GM13977 (cell line): ENCODE measurements around the gene OR4D11.
"Not testable (repeated sequence)": the region's sequence is repeated elsewhere in the genome, so short reads cannot be mapped to it uniquely, and the experiment has no call there.

ENCODE experiments used
- DNase-seq: peaks from one replicate; pipeline ENCODE4 v3.0.0; 2012; ENCODE audit warnings: low spot score
- in situ Hi-C: fragments of 300-500 bp; cut with MboI; formaldehyde crosslinking; loops from one replicate; pipeline ENCODE4 v1.12.0; 2022; ENCODE audit warnings: low sequenced_read_pairs, low pct_unique_long_range_greater_than_20kb, mixed read lengths, inconsistent platforms; ENCODE audit not compliant: unreplicated experiment
- TF ChIP-seq, protein P1 (sequence below): IDR thresholded peaks from 2 replicates; pipeline ENCODE4 v1.5.1; 2012; ENCODE audit warnings: mild to moderate bottlenecking, control low read depth; ENCODE audit not compliant: insufficient read depth; ENCODE audit errors: extremely low read depth, missing control alignments

OR4D11 gene

DNA sequence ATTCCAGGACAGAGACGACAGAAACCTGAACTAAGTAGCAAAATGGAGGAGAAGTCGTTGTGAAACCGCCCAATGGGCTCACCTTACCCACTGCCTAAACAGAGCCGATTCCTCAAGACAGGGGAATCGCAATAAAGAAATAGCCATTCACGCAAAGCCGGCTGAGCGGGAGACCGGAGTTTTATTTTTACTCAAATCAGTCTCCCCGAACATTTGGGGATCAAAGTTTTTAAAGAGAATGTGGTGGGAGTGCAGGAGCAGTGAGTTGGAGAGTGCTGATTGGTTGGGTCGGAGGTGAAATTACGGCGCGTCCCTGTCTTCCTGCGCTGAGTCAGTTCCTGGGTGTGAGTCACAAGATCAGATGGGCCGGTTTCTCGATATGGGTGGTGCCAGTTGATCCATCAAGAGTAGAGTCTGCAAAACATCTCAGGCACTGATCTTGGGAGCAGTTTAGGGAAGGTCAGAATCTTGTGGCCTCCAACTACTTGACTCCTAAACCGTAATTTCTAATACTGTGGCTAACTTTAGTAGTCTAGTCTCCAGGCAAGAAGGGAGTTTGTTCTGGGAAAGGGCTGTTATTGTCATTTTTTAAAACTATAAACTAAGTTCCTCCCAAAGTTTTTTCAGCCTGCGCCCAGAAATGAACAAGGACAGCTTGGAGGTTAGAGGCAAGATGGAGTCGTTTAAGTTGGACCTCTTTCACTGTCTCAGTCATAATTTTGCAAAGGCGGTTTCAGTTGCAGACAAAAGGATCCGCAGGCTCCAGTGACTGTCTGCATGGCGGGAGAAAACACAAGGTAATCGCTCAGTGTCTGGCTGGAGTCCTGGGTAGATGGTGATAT, 42.0 kb downstream of the OR4D11 start:
- TF ChIP-seq, protein P1, sequence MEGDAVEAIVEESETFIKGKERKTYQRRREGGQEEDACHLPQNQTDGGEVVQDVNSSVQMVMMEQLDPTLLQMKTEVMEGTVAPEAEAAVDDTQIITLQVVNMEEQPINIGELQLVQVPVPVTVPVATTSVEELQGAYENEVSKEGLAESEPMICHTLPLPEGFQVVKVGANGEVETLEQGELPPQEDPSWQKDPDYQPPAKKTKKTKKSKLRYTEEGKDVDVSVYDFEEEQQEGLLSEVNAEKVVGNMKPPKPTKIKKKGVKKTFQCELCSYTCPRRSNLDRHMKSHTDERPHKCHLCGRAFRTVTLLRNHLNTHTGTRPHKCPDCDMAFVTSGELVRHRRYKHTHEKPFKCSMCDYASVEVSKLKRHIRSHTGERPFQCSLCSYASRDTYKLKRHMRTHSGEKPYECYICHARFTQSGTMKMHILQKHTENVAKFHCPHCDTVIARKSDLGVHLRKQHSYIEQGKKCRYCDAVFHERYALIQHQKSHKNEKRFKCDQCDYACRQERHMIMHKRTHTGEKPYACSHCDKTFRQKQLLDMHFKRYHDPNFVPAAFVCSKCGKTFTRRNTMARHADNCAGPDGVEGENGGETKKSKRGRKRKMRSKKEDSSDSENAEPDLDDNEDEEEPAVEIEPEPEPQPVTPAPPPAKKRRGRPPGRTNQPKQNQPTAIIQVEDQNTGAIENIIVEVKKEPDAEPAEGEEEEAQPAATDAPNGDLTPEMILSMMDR = no peak
- DNase-seq = no peak

DNA sequence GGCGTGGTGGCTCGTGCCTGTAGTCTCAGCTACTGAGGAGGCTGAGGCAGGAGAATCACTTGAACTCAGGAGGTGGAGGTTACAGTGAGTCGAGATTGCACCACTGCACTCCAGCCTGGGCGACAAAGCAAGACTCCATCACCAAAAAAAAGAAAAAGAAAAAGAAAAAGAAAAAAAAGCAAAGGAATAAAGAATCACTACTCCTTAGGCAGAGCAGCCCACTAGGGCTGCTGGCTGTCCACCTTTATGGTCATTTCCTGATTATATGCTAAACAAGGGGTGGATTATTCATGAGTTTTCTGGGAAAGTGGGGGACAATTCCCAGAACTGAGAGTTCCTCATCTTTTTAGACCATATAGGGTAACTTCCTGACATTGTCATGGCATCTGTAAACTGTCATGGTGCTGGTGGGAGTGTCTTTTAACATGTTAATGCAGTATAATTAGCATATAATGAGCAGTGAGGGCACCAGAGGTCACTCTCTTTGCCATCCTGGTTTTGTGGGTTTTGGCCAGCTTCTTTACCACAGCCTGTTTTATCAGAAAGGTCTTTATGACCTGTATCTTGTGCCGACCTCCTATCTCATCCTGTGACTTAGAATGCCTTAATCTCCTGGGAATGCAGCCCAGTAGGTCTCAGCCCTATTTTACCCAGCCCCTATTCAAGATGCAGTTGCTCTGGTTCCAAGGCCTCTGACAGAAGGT, 44.4 kb downstream of the OR4D11 start:
- DNase-seq, in situ Hi-C loops: not testable (repeated sequence)

More for the DNA sequence above, 42.0 kb downstream of the OR4D11 start:
- in situ Hi-C loops = no loop called here

DNA sequence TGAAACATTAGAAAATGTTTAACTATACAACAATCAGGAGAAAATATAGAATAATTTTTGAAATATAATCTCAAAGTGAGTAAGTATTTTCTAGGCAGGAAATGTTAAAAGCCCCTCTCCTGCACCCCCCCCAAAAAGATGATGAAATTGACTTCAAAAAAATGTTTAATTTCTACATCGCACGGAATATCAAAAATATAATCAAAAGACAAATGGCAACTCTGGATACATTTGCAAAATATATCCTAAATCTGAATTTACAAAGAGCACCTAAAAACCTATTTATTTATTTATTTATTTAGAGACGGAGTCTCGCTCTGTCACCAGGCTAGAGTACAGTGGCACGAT, 44.9 kb downstream of the OR4D11 start:
- in situ Hi-C loops = no loop called here
- TF ChIP-seq, protein P1 = no peak
- DNase-seq = no peak

DNA sequence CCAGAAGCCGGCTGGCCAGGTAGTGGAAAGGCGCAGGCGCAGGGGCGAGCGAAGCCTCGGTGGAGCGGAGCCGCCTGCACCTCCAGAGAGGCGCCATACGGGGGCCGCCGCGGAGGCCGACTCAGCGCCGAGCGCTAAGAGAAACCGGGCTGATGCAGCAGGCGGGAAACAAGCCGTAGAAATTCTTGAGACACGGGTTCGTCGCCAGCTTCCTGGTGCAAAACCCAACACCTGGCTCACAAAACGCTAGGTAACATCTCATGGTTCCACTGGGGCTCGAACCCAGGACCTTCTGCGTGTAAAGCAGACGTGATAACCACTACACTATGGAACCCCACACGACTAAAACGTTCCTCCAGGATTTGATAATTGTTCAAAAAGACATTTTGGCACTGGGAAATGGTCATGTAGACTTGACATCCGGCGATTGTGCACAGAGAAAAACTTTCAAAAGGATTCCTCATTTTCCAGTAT, 47.0 kb downstream of the OR4D11 start:
- DNase-seq = peak; percentile 80
- in situ Hi-C loops = no loop called here
- TF ChIP-seq, protein P1 = peak; percentile 52

DNA sequence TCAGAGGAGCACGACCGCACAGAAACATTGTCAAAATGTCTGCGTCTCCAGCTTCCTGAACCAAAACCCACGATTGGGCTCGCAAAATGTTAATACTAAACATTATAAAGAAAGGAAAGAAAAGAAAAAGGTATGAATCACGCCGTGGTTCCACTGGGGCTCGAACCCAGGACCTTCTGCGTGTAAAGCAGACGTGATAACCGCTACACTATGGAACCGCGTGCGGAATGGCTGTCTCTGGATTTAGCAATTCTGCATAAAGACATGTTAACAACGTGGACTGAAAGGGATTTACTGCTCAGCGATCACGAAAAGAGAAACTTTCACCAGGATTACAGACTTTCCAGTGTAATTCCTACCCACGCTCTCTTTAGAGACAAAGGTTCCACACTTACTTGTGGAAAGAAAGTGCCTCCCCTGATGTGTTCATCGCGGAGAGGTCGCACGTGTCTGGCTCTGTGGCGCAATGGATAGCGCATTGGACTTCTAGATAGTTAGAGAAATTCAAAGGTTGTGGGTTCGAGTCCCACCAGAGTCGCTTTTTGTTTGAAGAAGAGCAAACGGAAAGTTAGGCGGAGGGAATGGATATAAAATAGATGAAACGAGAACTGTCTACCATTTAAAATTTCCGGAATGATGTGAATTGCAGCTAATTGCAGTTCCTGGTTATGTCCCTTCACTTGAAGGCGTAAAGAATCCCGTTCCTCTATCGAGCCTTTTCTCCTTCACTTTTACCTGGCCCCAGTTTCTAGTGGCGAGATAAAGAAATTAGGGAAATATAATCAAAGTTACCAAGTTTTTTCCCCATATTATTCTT, 47.7 kb downstream of the OR4D11 start:
- TF ChIP-seq, protein P1 = no peak
- in situ Hi-C loops = no loop called here
- DNase-seq = peak; percentile 39

DNA sequence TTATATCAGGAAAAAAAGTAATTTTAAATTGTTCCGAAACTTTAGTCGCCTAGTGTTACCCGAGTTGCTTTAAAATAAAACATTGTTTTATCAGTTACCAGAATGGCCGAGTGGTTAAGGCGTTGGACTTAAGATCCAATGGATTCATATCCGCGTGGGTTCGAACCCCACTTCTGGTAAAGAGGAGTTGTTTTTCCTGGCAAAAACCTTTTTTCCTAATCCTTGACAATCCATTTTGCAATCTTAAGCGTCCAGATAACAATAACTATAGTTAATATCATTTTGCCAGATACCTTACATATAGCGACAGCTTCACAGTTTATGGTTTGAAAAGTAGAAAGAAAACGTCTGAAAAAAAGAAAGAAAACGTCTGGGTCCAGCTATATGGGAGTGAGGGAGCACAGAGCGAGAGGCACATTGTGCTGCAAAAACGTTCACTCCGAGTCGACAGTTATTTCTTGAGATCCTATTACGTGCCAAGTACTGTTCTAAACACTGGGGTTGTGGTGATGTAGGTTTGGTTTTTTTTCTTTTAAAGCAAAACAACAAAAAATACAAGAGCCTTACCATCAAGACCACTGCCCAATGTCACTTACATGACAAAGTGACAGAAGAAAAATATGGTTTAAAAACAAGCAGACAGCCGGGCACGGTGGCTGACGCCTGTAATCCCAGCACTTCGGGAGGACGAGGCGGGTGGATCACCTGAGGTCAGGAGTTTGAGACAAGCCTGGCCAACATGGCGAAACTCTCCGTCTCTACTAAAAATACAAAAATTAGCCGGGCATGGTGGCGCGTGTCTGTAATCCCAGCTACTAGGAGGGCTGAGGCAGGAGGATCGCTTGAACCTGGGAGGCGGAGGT, 48.5 kb downstream of the OR4D11 start:
- in situ Hi-C loops = no loop called here
- TF ChIP-seq, protein P1 = no peak
- no peak for DNase-seq
